GM23338 (cell line): ENCODE data around the gene TASOR2.

Experiments
- CTCF ChIP-seq, 2 experiments: fragments of 200-600 bp in 1 of 2; sonication (generic) in 1 of 2; conservative IDR thresholded peaks; 2 replicates each; pipeline versions ENCODE4 v1.5.1 to v1.6.1; 2016 to 2017; ENCODE audit warnings: antibody characterized with exemption in 2 of 2, low read depth in 2 of 2, mild to moderate bottlenecking in 2 of 2, moderate library complexity in 1 of 2
- ETS1 ChIP-seq: IDR thresholded peaks from 2 replicates; pipeline ENCODE4 v1.6.1; 2016; ENCODE audit warnings: antibody characterized with exemption
- EZH2 ChIP-seq: fragments of 200-600 bp; sonication (generic); IDR thresholded peaks from one replicate; pipeline ENCODE4 v1.8.0; 2017; ENCODE audit warnings: antibody characterized with exemption, mild to moderate bottlenecking, low read depth; ENCODE audit not compliant: unreplicated experiment
- EZH2phosphoT487 ChIP-seq: fragments of 200-600 bp; sonication (generic); IDR thresholded peaks from one replicate; pipeline ENCODE4 v1.8.1; 2018; ENCODE audit warnings: antibody characterized with exemption; ENCODE audit not compliant: unreplicated experiment
- POLR2AphosphoS5 ChIP-seq: IDR thresholded peaks from 2 replicates; pipeline ENCODE4 v1.6.1; 2016; ENCODE audit warnings: antibody characterized with exemption, low read depth
- REST ChIP-seq: IDR thresholded peaks from one replicate; pipeline ENCODE4 v1.6.1; 2018; ENCODE audit warnings: antibody characterized with exemption; ENCODE audit not compliant: unreplicated experiment
- ZNF462 ChIP-seq: fragments of 250-450 bp; sonication (Bioruptor Pico); IDR thresholded peaks from 2 replicates; pipeline ENCODE4 v1.5.0; 2020; ENCODE audit warnings: mild to moderate bottlenecking, moderate library complexity

- TF ChIP-seq CTCF (conservative IDR thresholded peaks at IDR 0.05; ENCODE audit: low read depth in 2 of 2) (no peak), REST (no peak), EZH2 (no peak), POLR2AphosphoS5 (no peak), ZNF462 (CRISPR knock-in tag) (no peak), ETS1 (no peak), EZH2phosphoT487 (no peak)
These were observed 43.1 kb upstream of the TASOR2 start for GRCh38 chr10:5641501-5641900.
